Stomach smooth muscle (tissue), 2 donors: ENCODE data around the gene FGF9.

Source experiments
- H3K27ac ChIP-seq: one replicate; pipeline ENCODE4 v1.7.0; 2013; ENCODE audit warnings: mild to moderate bottlenecking, low read length, inconsistent platforms
- H3K27me3 ChIP-seq, 2 donors: one replicate each; pipeline ENCODE4 v1.7.0; 2013; ENCODE audit warnings: low read length in 2 of 2; ENCODE audit not compliant: insufficient read depth in 2 of 2, control insufficient read depth in 1 of 2
- H3K36me3 ChIP-seq, 2 donors: one replicate each; pipeline ENCODE4 v1.7.0; 2013; ENCODE audit warnings: low read length in 2 of 2; ENCODE audit not compliant: control insufficient read depth in 2 of 2, insufficient read depth in 2 of 2
- H3K4me1 ChIP-seq: one replicate; pipeline ENCODE4 v1.7.0; 2013; ENCODE audit warnings: low read length; ENCODE audit not compliant: control insufficient read depth, insufficient read depth
- H3K4me3 ChIP-seq, 2 donors: one replicate each; pipeline ENCODE4 v1.7.0; 2013; ENCODE audit warnings: low read length in 2 of 2
- H3K9ac ChIP-seq, 2 donors: one replicate each; pipeline ENCODE4 v1.7.0; 2013; ENCODE audit warnings: low read length in 2 of 2, mild to moderate bottlenecking in 1 of 2
- H3K9me3 ChIP-seq, 2 donors: one replicate each; pipeline ENCODE4 v1.7.0; 2013; ENCODE audit warnings: low read length in 2 of 2; ENCODE audit not compliant: control insufficient read depth in 2 of 2
- donor health status: healthy.
- donor health status: Pancreatic carcinoma.

The FGF9 gene

DNA sequence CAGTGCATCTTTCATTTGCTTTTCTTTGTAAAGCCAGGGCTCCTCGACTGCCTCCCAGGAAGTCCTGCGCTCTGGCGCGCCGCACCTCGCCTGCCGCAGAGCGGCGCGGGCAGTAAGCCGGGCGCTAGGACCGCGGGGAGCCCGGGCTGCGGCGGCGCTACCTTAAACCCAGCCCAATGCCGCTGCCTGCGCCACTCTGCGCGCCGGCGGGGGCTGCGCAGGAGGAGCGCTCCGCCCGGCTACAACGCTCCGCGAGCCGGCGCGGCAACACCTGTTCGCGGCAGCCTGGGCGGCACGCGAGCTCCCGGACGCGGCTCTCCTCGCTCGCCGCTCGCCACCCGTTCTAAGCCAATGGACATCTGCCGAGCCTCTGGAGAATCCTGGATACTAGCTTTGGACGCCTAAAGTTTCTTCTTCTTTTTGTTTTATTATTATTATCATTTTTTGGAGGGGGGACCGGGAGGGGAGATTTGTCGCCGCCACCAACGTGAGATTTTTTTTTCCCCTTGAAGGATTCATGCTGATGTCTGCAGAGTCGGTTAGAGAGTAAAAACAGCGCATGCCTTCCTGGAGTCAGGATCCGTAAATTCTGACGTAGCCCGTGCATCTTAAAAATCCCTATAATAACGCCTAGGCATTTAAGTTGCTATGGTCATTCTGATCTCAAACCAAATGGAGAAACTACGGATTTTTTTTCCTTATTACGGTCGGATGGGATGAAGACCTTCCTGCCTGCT, at the start of gene FGF9:
Gene FGF9, plus strand, starts transcription at position 191 of the 737 bp plus-strand sequence. CDS start 840 bp downstream, outside the sequence.
- H3K9me3 ChIP-seq: no peaks in the 10 kb centered on the region
- peak within 1 kb of the TSS in 1 of 2 donors; percentile 21 for H3K9ac ChIP-seq
- peaks cover 53% of the 10 kb centered on the region for H3K4me1 ChIP-seq
- no peaks in the 10 kb centered on the region for H3K36me3 ChIP-seq
- H3K4me3 ChIP-seq: peak within 1 kb of the TSS; percentile 79 to 83
- peak within 1 kb of the TSS; percentile 11 for H3K27ac ChIP-seq
- H3K27me3 ChIP-seq: peaks cover 31 to 36% of the 10 kb centered on the region in 2 donors

- Histone ChIP-seq H3K27ac (no peak overlapping the region), H3K9me3 (no peaks in the 10 kb centered on the region), H3K4me3 (no peak overlapping the region), H3K4me1 (no peaks in the 10 kb centered on the region), H3K36me3 (no peaks in the 10 kb centered on the region), H3K9ac (no peak overlapping the region), H3K27me3 (peaks cover 0 to 2% of the 10 kb centered on the region in 2 donors)
Observed at GRCh38 chr13:21625366-21625765, 45.5 kb upstream of the FGF9 start.

DNA sequence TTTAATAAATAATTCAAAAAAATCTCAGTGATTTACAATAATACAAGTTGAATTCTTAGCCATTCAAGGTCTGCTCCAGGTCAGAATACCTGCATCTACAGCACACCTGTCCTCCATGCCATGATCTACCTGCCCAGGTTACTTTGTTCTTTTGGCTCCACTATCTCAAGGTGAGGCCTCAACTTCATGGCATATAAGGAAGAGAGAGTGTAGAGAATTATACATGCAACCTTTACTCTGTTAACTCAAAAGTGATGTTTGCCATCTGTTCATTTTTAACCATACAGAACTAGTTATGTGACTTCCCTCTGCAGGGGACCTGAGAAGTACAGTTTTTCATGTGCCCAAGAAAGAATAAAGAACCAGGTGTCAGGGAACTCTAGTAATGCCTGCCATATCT, 38.7 kb upstream of the FGF9 start:
- Histone ChIP-seq H3K9ac (no peak overlapping the region), H3K36me3 (no peaks in the 10 kb centered on the region), H3K4me3 (no peak overlapping the region), H3K9me3 (no peaks in the 10 kb centered on the region), H3K4me1 (no peaks in the 10 kb centered on the region), H3K27ac (no peak overlapping the region), H3K27me3 (no peaks in the 10 kb centered on the region)

DNA sequence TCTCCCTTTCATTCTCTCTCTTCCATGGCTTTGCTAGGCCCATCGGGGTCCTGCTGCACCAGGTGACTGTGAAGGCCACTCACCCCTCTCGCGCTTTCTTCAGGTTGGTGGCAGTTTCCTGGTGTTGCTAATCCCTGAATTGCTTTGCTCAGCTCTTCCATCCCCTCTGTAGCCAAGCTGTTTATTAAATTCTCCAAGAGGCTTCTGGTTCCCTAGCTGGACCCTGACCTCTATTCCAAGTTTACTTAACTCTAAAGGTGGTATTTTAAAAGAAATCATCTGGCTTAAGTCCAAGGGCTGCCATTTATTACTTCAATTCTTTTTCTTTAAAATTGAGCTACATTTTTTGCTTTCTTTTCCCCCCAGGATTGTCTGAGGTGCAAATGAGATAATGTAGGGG, 34.2 kb upstream of the FGF9 start:
- Histone ChIP-seq H3K9me3 (no peaks in the 10 kb centered on the region), H3K27me3 (peaks cover 2% of the 10 kb centered on the region in 2 donors), H3K36me3 (no peaks in the 10 kb centered on the region), H3K9ac (no peak overlapping the region), H3K27ac (no peak overlapping the region), H3K4me1 (no peaks in the 10 kb centered on the region), H3K4me3 (no peak overlapping the region)

DNA sequence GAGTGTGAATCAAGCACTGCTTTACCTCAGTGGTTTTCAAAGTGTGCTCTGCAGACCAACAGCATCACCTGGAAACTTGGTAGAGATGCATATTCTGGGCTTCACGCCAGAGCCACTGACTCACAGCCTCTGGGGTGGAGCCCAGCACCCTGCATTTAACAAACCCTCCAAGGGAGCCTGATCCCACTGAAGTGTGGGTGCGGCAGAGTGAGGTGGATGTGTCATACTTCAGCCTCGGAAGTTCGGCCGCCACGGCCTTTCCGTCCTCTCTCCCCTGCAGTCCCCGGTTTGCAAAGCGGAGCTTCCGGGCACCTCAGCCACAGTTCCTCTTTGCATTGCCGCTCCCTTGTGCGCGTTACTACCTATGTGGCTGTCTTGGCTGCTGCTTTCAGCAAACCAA, 33.6 kb upstream of the FGF9 start:
- no peaks in the 10 kb centered on the region for H3K36me3 ChIP-seq
- H3K27me3 ChIP-seq: peaks cover 2% of the 10 kb centered on the region in 2 donors
- H3K9ac ChIP-seq: no peak overlapping the region
- H3K27ac ChIP-seq: no peak overlapping the region
- no peaks in the 10 kb centered on the region for H3K9me3 ChIP-seq
- no peak overlapping the region for H3K4me3 ChIP-seq
- H3K4me1 ChIP-seq: no peaks in the 10 kb centered on the region

DNA sequence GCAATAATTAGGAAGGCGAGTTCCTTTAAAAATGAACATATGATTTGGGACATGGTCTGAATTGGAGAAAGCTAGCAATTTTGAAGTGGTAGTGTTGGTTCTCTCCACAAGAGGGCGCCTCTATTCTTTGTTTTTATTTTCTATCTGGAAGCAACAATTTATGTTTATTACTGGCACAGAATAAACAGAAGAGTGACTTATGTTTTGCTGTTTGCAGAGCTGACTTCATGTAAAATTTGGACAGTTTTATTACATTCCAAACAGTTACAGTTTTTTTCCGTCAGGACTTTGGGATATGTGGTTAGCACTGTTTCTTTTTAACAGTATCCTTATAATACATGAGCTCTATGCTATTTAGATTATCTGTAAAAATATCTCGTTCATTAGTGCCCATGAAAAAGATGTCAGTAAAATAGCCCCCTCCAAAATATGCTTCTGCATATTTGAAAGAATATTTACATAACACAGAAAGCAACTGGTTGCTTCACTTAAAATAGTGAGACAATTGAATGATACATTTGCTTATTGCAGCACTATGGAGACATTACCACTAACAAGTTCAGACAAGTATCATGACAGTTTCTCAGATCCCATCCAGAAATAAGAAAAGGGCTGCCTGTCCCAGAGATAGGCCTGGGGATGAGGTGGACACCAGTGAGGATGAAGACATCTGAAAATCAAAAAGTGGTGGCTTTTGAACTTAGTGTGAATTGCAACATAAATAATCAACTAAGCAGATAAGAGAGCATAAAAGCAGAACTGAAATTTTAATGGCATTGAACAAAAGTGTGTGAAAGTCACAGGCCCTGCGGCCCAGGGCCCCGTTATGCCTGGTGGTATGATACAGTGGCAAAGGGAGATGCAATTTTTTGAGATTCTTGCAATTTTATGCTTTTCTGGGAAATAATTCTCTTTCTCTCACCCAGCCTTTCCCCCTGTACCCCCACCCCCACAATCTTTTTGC, 32.3 kb upstream of the FGF9 start:
- Histone ChIP-seq H3K9ac (no peak overlapping the region), H3K4me3 (no peak overlapping the region), H3K36me3 (no peaks in the 10 kb centered on the region), H3K27ac (no peak overlapping the region), H3K9me3 (no peaks in the 10 kb centered on the region), H3K4me1 (no peaks in the 10 kb centered on the region), H3K27me3 (peaks cover 2% of the 10 kb centered on the region in 2 donors)

DNA sequence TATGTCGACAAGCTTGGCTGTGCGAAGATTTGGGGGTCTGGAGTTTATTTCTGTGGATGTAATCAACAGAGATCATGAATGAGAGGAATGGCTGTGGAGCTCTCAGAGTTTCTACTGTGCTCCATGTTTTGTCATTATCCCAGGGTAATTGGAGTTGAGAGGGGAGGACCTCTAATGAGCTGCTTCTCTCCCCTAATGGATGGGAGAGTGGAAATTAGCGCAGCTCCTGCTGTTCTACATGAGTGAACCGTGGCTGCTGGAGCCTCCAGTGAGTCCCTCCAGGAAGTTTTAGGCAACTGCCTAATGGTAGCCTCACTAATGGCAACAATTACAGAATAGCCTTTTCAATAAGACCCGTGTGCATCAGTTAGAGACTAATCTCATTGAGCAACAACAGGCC, 31.3 kb upstream of the FGF9 start:
- no peaks in the 10 kb centered on the region for H3K36me3 ChIP-seq

GRCh38 chr13:21641629-21642028, 29.2 kb upstream of the FGF9 start:
- Histone ChIP-seq H3K4me3 (no peak overlapping the region), H3K4me1 (no peaks in the 10 kb centered on the region), H3K27me3 (peaks cover 2% of the 10 kb centered on the region in 2 donors), H3K27ac (no peak overlapping the region), H3K9me3 (no peaks in the 10 kb centered on the region), H3K9ac (no peak overlapping the region), H3K36me3 (no peaks in the 10 kb centered on the region)

More for the DNA sequence above, 31.3 kb upstream of the FGF9 start:
- no peak overlapping the region for H3K27ac ChIP-seq
- no peak overlapping the region for H3K9ac ChIP-seq
- H3K4me1 ChIP-seq: no peaks in the 10 kb centered on the region
- no peak overlapping the region for H3K4me3 ChIP-seq
- H3K9me3 ChIP-seq: no peaks in the 10 kb centered on the region
- peaks cover 2% of the 10 kb centered on the region in 2 donors for H3K27me3 ChIP-seq

DNA sequence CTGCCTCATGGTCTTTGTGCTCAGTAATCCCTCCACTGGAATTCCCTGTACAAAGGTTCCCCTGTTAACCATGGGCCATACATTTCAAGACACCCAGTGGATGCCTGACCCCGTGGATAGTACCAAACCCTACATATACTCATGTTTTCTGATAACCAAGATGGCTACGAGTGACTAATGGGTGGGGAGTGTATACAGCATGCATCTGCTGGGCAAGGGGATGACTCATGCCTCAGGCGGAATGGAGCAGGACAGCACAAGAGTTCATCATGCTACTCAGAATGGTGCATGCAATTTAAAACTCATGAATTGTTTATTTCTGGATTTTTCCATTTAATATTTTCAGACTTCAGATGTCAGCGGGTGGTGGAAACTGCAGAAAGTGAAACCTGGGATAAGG, 13.3 kb upstream of the FGF9 start:
- peaks cover 0 to 3% of the 10 kb centered on the region in 2 donors for H3K9me3 ChIP-seq
- peaks cover 0 to 7% of the 10 kb centered on the region in 2 donors for H3K27me3 ChIP-seq
- H3K27ac ChIP-seq: no peak overlapping the region
- no peak overlapping the region for H3K4me3 ChIP-seq
- H3K9ac ChIP-seq: no peak overlapping the region
- H3K36me3 ChIP-seq: no peaks in the 10 kb centered on the region
- no peaks in the 10 kb centered on the region for H3K4me1 ChIP-seq

DNA sequence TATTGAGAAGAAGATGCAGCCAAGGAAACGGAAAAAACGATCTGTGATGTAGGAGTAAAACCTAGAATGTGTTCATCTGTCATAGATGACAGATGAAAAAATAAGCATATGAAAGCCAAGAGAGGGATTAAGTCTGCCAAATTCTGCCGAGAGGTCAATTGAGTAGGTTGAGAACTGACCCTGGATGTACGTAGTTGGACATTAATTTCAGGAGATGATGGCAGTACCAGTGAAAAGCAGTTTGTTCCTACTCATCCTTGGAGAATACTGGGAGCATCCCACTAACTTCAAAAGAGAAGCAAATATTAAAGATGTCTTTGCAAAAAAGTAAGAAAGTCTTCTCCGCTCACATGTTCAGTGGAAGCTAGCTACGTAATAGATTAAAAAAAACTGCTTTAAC, 11.8 kb upstream of the FGF9 start:
- Histone ChIP-seq H3K4me1 (no peaks in the 10 kb centered on the region), H3K27me3 (peaks cover 0 to 7% of the 10 kb centered on the region in 2 donors), H3K36me3 (no peaks in the 10 kb centered on the region), H3K9me3 (peaks cover 0 to 3% of the 10 kb centered on the region in 2 donors), H3K9ac (no peak overlapping the region), H3K27ac (no peak overlapping the region), H3K4me3 (no peak overlapping the region)
